Urothelium cell line (cell line): ENCODE data around the gene MYO9A.
A peak's percentile ranks its signal among the peaks of the same experiment; 100 is the strongest.
"Not testable (repeated sequence)": the region's sequence is repeated elsewhere in the genome, so short reads cannot be mapped to it uniquely, and the experiment has no call there.

Experiments used
- DNase-seq: peaks from one replicate; pipeline ENCODE4 v3.0.0; 2011; ENCODE audit warnings: low spot score, mixed read lengths
- FAIRE-seq: peaks from 2 replicates; lab custom pipeline; 2011; peaks lifted over from hg19 to GRCh38; lab: Jason Lieb, UNC

The MYO9A gene

GRCh38 chr15:72139667-72140066, 21.7 kb upstream of the MYO9A start:
- FAIRE-seq (no peak), DNase-seq (no peak)

- no peak for FAIRE-seq
- no peak for DNase-seq
Observed at GRCh38 chr15:72136170-72137051, 18.5 kb upstream of the MYO9A start.

- no peak for DNase-seq
- FAIRE-seq, result no peak
Observed at GRCh38 chr15:72135719-72136118, 17.8 kb upstream of the MYO9A start.

- no peak for DNase-seq
- FAIRE-seq, result no peak
Observed at GRCh38 chr15:72133211-72133610, 15.3 kb upstream of the MYO9A start.

- no peak for DNase-seq
- FAIRE-seq, result no peak
Observed at GRCh38 chr15:72131922-72132321, 14.0 kb upstream of the MYO9A start.

- FAIRE-seq, result no peak
- DNase-seq, result no peak
Observed at GRCh38 chr15:72130272-72130671, 12.3 kb upstream of the MYO9A start.

- no peak for DNase-seq
- FAIRE-seq, result no peak
Observed at GRCh38 chr15:72128359-72128758, 10.4 kb upstream of the MYO9A start.

GRCh38 chr15:72127724-72128322, 9.9 kb upstream of the MYO9A start:
- FAIRE-seq (no peak), DNase-seq (no peak)

GRCh38 chr15:72124218-72124617, 6.3 kb upstream of the MYO9A start:
- no peak for DNase-seq
- no peak for FAIRE-seq

GRCh38 chr15:72117486-72118016, 399 bp downstream of the MYO9A start:
- FAIRE-seq (peak; percentile 32), DNase-seq (peak; percentile 84)

- FAIRE-seq (no peak), DNase-seq (peak; percentile 27)
Observed at GRCh38 chr15:72116731-72117485, 1.0 kb downstream of the MYO9A start.

- no peak for FAIRE-seq
- no peak for DNase-seq
Observed at GRCh38 chr15:72113347-72114031, 4.5 kb downstream of the MYO9A start.

- FAIRE-seq (no peak), DNase-seq (no peak)
Observed at GRCh38 chr15:72112805-72113204, 5.1 kb downstream of the MYO9A start.

GRCh38 chr15:72112116-72112515, 5.8 kb downstream of the MYO9A start:
- DNase-seq, result no peak
- no peak for FAIRE-seq

- no peak for DNase-seq
- no peak for FAIRE-seq
Observed at GRCh38 chr15:72110355-72110754, 7.6 kb downstream of the MYO9A start.

- no peak for FAIRE-seq
- DNase-seq, result no peak
Observed at GRCh38 chr15:72106068-72106467, 11.9 kb downstream of the MYO9A start.

- no peak for DNase-seq
- FAIRE-seq, result no peak
Observed at GRCh38 chr15:72105111-72105510, 12.8 kb downstream of the MYO9A start.

- not testable (repeated sequence) for DNase-seq, FAIRE-seq
Observed at GRCh38 chr15:72100551-72100950, 17.4 kb downstream of the MYO9A start.

GRCh38 chr15:72099155-72099554, 18.8 kb downstream of the MYO9A start:
- DNase-seq, result no peak
- no peak for FAIRE-seq

- FAIRE-seq, result no peak
- no peak for DNase-seq
Observed at GRCh38 chr15:72098040-72098439, 19.9 kb downstream of the MYO9A start.

GRCh38 chr15:72096796-72097195, 21.2 kb downstream of the MYO9A start:
- DNase-seq (no peak), FAIRE-seq (no peak)
